A549 (cell line): Measurements from ENCODE around the gene SHKBP1.

Experiments used
- CEBPB ChIP-seq, 2 experiments: fragments of >200 bp in 1 of 2; sonication (Bioruptor Twin) in 1 of 2; formaldehyde crosslinking in 1 of 2; IDR thresholded peaks; 2 replicates each; pipeline ENCODE4 v1.6.1; 2012 to 2016
- CHD4 ChIP-seq: fragments of 200-600 bp; sonication (generic); IDR thresholded peaks from 2 replicates; pipeline ENCODE4 v1.6.1; 2016; ENCODE audit warnings: antibody characterized with exemption, mild to moderate bottlenecking, borderline replicate concordance
- HDAC2 ChIP-seq: fragments of 200-600 bp; sonication (generic); IDR thresholded peaks from 2 replicates; pipeline ENCODE4 v1.6.1; 2016
- KDM5A ChIP-seq: fragments of 200-600 bp; sonication (generic); IDR thresholded peaks from 2 replicates; pipeline ENCODE4 v1.6.1; 2016; ENCODE audit warnings: antibody characterized with exemption, mild to moderate bottlenecking
- POLR2A ChIP-seq: IDR thresholded peaks from 2 replicates; pipeline ENCODE4 v1.6.1; 2012; ENCODE audit warnings: mild to moderate bottlenecking, low read length
- RFX5 ChIP-seq: fragments of 450-650 bp; IDR thresholded peaks from 2 replicates; pipeline ENCODE4 v1.7.1; 2014; ENCODE audit warnings: antibody characterized with exemption, mild to moderate bottlenecking, moderate library complexity
- ZNF302 ChIP-seq: fragments of 250-450 bp; sonication (Bioruptor Pico); IDR thresholded peaks from 2 replicates; pipeline ENCODE4 v1.9.0; 2021; ENCODE audit warnings: inconsistent platforms, mild to moderate bottlenecking, moderate library complexity
- TF ChIP-seq, protein P1 (sequence below): fragments of >200 bp; sonication (Bioruptor Twin); formaldehyde crosslinking; IDR thresholded peaks from 3 replicates; pipeline ENCODE4 v1.5.1; 2016

DNA sequence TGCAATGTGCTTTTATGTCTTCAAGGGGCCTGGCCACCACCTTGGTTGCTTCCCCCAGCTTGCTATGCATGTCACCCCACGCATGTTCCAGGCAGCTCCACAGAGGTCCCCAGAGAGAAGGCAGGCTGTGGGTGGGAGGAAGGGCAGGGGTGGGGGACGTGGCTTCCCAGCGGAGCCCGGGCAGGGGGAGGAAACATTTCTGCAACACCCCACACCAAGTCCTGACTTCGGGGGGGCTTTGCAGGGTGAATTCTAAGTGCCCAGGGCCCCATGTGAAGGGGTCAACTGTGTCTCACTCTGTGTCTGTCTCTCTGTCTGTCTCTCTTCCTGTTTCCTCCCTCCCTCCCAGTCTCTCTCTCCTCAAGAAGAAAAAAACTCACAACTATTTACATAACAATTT is 64.1 kb downstream of the SHKBP1 start:
- TF ChIP-seq CEBPB (IDR thresholded peaks at IDR 0.05) (no peak), HDAC2 (no peak), KDM5A (no peak), ZNF302 (CRISPR knock-in tag) (no peak), POLR2A (no peak), RFX5 (no peak), CHD4 (no peak)
- TF ChIP-seq, protein P1, sequence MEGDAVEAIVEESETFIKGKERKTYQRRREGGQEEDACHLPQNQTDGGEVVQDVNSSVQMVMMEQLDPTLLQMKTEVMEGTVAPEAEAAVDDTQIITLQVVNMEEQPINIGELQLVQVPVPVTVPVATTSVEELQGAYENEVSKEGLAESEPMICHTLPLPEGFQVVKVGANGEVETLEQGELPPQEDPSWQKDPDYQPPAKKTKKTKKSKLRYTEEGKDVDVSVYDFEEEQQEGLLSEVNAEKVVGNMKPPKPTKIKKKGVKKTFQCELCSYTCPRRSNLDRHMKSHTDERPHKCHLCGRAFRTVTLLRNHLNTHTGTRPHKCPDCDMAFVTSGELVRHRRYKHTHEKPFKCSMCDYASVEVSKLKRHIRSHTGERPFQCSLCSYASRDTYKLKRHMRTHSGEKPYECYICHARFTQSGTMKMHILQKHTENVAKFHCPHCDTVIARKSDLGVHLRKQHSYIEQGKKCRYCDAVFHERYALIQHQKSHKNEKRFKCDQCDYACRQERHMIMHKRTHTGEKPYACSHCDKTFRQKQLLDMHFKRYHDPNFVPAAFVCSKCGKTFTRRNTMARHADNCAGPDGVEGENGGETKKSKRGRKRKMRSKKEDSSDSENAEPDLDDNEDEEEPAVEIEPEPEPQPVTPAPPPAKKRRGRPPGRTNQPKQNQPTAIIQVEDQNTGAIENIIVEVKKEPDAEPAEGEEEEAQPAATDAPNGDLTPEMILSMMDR: no peak
